Loucy (cell line): ENCODE data around the gene NANOS2.

Experiments
- H2AFZ ChIP-seq: fragments of 200-600 bp; sonication (generic); 2 replicates; pipeline ENCODE4 v1.6.0; 2016; ENCODE audit warnings: antibody characterized with exemption, mild to moderate bottlenecking, low read length, moderate library complexity
- H3F3A ChIP-seq: fragments of 200-600 bp; 2 replicates; pipeline ENCODE4 v1.6.0; 2016; ENCODE audit warnings: antibody characterized with exemption, low read depth, mild to moderate bottlenecking
- H3K27me3 ChIP-seq: fragments of 200-600 bp; sonication (generic); 2 replicates; pipeline ENCODE4 v1.6.1; 2014; ENCODE audit warnings: low read length, mild to moderate bottlenecking; ENCODE audit not compliant: insufficient read depth, poor library complexity, severe bottlenecking
- H3K36me3 ChIP-seq: fragments of 200-600 bp; sonication (generic); 2 replicates; pipeline ENCODE4 v1.6.1; 2016; ENCODE audit warnings: low read length; ENCODE audit not compliant: insufficient read depth
- H3K4me1 ChIP-seq: fragments of 200-600 bp; sonication (generic); 2 replicates; pipeline ENCODE4 v1.5.1; 2014; ENCODE audit warnings: low read length, mild to moderate bottlenecking; ENCODE audit not compliant: insufficient read depth, poor library complexity, severe bottlenecking
- H3K4me2 ChIP-seq: fragments of 200-600 bp; sonication (generic); 2 replicates; pipeline ENCODE4 v1.6.0; 2014; ENCODE audit warnings: antibody characterized with exemption, low read length, low read depth, mild to moderate bottlenecking; ENCODE audit not compliant: poor library complexity, severe bottlenecking
- H3K4me3 ChIP-seq: fragments of 200-600 bp; sonication (generic); 2 replicates; pipeline ENCODE4 v1.5.1; 2014; ENCODE audit warnings: low read length, mild to moderate bottlenecking, mixed read lengths; ENCODE audit not compliant: poor library complexity, severe bottlenecking
- H3K79me2 ChIP-seq: fragments of 200-600 bp; sonication (generic); 2 replicates; pipeline ENCODE4 v1.6.1; 2014; ENCODE audit warnings: low read length; ENCODE audit not compliant: insufficient read depth
- H3K9ac ChIP-seq: fragments of 200-600 bp; sonication (generic); 2 replicates; pipeline ENCODE4 v1.6.0; 2014; ENCODE audit warnings: mild to moderate bottlenecking, low read depth, low read length, moderate library complexity; ENCODE audit not compliant: poor library complexity, severe bottlenecking
- H3K9me2 ChIP-seq: fragments of 200-600 bp; sonication (generic); replicated peaks from 2 replicates; pipeline ENCODE4 v1.6.1; 2016; ENCODE audit warnings: low read depth, low read length, mixed read lengths
- H3K9me3 ChIP-seq: fragments of 200-600 bp; sonication (generic); 2 replicates; pipeline ENCODE4 v1.6.1; 2014; ENCODE audit warnings: mild to moderate bottlenecking, antibody characterized with exemption, low read length, low read depth; ENCODE audit not compliant: insufficient read depth
- H4K20me1 ChIP-seq: fragments of 200-600 bp; sonication (generic); 2 replicates; pipeline ENCODE4 v1.6.0; 2014; ENCODE audit warnings: antibody characterized with exemption, low read length, mild to moderate bottlenecking; ENCODE audit not compliant: insufficient read depth, poor library complexity, severe bottlenecking
- CTCF ChIP-seq: fragments of 200-600 bp; sonication (generic); conservative IDR thresholded peaks from 2 replicates; pipeline ENCODE4 v1.5.1; 2014; ENCODE audit warnings: mild to moderate bottlenecking, antibody characterized with exemption, low read length
- EZH2phosphoT487 ChIP-seq: fragments of 200-600 bp; IDR thresholded peaks from 2 replicates; pipeline ENCODE4 v1.6.1; 2018; ENCODE audit warnings: antibody characterized with exemption, mild to moderate bottlenecking, moderate library complexity, borderline replicate concordance

The NANOS2 gene

GRCh38 chr19:45940515-45940805, 25.9 kb upstream of the NANOS2 start:
- H4K20me1 ChIP-seq, result no peaks in the 10 kb centered on the region
- no peak overlapping the region for H3K4me3 ChIP-seq
- H3K9me3 ChIP-seq, result no peaks in the 10 kb centered on the region
- no peaks in the 10 kb centered on the region for H3K4me1 ChIP-seq
- H3K9ac ChIP-seq, result no peak overlapping the region
- H3F3A ChIP-seq, result no peaks in the 10 kb centered on the region
- H3K4me2 ChIP-seq, result no peak overlapping the region
- no peaks in the 10 kb centered on the region for H3K9me2 ChIP-seq
- H3K79me2 ChIP-seq, result no peaks in the 10 kb centered on the region
- H3K27me3 ChIP-seq, result no peaks in the 10 kb centered on the region
- H2AFZ ChIP-seq, result no peak overlapping the region
- H3K36me3 ChIP-seq, result no peaks in the 10 kb centered on the region
- TF ChIP-seq EZH2phosphoT487 (no peak), CTCF (no peak)

- TF ChIP-seq EZH2phosphoT487 (no peak), CTCF (no peak)
- no peaks in the 10 kb centered on the region for H4K20me1 ChIP-seq
- H3F3A ChIP-seq, result no peaks in the 10 kb centered on the region
- H3K9ac ChIP-seq, result no peak overlapping the region
- H3K27me3 ChIP-seq, result no peaks in the 10 kb centered on the region
- H3K36me3 ChIP-seq, result no peaks in the 10 kb centered on the region
- no peaks in the 10 kb centered on the region for H3K4me1 ChIP-seq
- no peaks in the 10 kb centered on the region for H3K9me3 ChIP-seq
- no peaks in the 10 kb centered on the region for H3K79me2 ChIP-seq
- H3K4me2 ChIP-seq, result no peak overlapping the region
- H3K9me2 ChIP-seq, result no peaks in the 10 kb centered on the region
- no peak overlapping the region for H3K4me3 ChIP-seq
- no peak overlapping the region for H2AFZ ChIP-seq
Measured at GRCh38 chr19:45939792-45940514, 25.4 kb upstream of the NANOS2 start.

DNA sequence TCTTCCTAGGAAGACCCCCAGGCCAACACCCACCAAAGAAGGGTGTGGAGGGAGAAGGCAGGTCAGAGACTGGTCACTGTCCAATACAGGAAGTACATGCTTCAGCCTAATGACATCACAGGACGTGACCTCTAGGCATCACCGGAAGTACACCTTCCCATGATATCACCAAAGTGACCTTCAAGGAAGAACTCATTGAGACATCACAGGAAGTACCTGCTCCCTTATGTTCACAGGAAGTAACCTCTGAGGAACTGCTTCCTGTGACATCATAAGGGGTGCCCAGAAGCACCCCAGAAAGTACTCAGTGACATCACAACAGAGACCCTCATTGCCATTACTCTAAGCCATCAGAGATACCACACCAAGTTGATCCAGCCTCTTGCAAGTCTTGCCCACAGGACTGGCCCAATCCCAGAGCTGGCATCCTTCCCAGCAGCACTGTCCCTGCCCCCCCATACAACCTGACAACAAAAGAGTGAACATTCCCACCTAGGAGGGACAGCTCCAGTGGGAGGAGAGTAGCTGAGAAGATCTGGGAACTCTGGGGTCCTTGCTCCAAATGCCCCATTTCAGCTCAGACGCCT, 24.2 kb upstream of the NANOS2 start:
- Histone ChIP-seq H3K9me3 (no peaks in the 10 kb centered on the region), H3K4me2 (no peak overlapping the region), H2AFZ (no peak overlapping the region), H3K9me2 (no peaks in the 10 kb centered on the region), H3K36me3 (no peaks in the 10 kb centered on the region), H3K4me1 (no peaks in the 10 kb centered on the region), H4K20me1 (no peaks in the 10 kb centered on the region), H3K9ac (no peak overlapping the region), H3K27me3 (no peaks in the 10 kb centered on the region), H3K4me3 (no peak overlapping the region), H3K79me2 (no peaks in the 10 kb centered on the region), H3F3A (no peaks in the 10 kb centered on the region)
- TF ChIP-seq EZH2phosphoT487 (no peak), CTCF (no peak)
